K562 (cell line): Measurements from ENCODE around the gene PLCL1. TPM values are rescaled to one million over a fixed set of nuclear protein-coding genes. Genes with fewer than 3 reads are reported as not detected.
A peak's percentile ranks its signal among the peaks of the same experiment; 100 is the strongest.

ENCODE experiments used
- ATF1 ChIP-seq, 2 experiments: fragments of 450-650 bp in 1 of 2; IDR thresholded peaks; 2 replicates each; pipeline ENCODE4 v1.6.1; 2016; ENCODE audit warnings: missing compliant biosample characterization in 1 of 2, missing genetic modification characterization in 1 of 2
- DMBX1 ChIP-seq: fragments of 250-450 bp; sonication (Bioruptor Pico); IDR thresholded peaks from 2 replicates; pipeline ENCODE4 v1.8.0; 2022; ENCODE audit warnings: inconsistent platforms, mild to moderate bottlenecking, moderate library complexity, borderline replicate concordance
- KDM1A ChIP-seq, 2 experiments: fragments of 450-650 bp; IDR thresholded peaks; 2 replicates each; pipeline ENCODE4 v1.6.1; 2016; ENCODE audit warnings: mild to moderate bottlenecking in 2 of 2
- MAFF ChIP-seq: IDR thresholded peaks from 2 replicates; pipeline ENCODE4 v1.6.1; 2012; ENCODE audit warnings: low read length, improper control_type of control experiment
- NCOA4 ChIP-seq: fragments of 450-650 bp; IDR thresholded peaks from 2 replicates; pipeline ENCODE4 v1.6.1; 2018; ENCODE audit warnings: mild to moderate bottlenecking; ENCODE audit not compliant: partially characterized antibody
- RB1 ChIP-seq: fragments of 450-650 bp; IDR thresholded peaks from 2 replicates; pipeline ENCODE4 v1.6.1; 2017; ENCODE audit warnings: low read depth, mild to moderate bottlenecking
- RBM15 ChIP-seq: fragments of 200-400 bp; formaldehyde crosslinking; IDR thresholded peaks from 2 replicates; pipeline ENCODE4 v1.6.1; 2018; ENCODE audit warnings: mild to moderate bottlenecking, low read length, moderate library complexity; ENCODE audit not compliant: insufficient read depth
- RCOR1 ChIP-seq, 2 experiments: IDR thresholded peaks; 2 replicates each; pipeline ENCODE4 v1.6.1; 2012; ENCODE audit warnings: low read depth in 2 of 2, low read length in 2 of 2, borderline replicate concordance in 1 of 2, improper control_type of control experiment in 1 of 2
- SAFB2 ChIP-seq: fragments of 200-400 bp; formaldehyde crosslinking; IDR thresholded peaks from 2 replicates; pipeline ENCODE4 v1.6.1; 2018; ENCODE audit warnings: borderline replicate concordance, low read length, low read depth, moderate library complexity; ENCODE audit not compliant: severe bottlenecking
- TEAD2 ChIP-seq: fragments of 450-650 bp; IDR thresholded peaks from 2 replicates; pipeline ENCODE4 v1.6.1; 2016; ENCODE audit warnings: missing genetic modification characterization, control low read depth, missing compliant biosample characterization
- TFAP4 ChIP-seq: sonication (generic); formaldehyde crosslinking; IDR thresholded peaks from 2 replicates; pipeline ENCODE4 v1.8.0; 2022; ENCODE audit warnings: missing genetic modification reagents, mild to moderate bottlenecking, moderate library complexity, borderline replicate concordance
- ZBTB2 ChIP-seq: fragments of 450-650 bp; IDR thresholded peaks from 2 replicates; pipeline ENCODE4 v1.6.1; 2016; ENCODE audit warnings: antibody characterized with exemption
- ZBTB26 ChIP-seq: fragments of 450-650 bp; formaldehyde crosslinking; IDR thresholded peaks from 2 replicates; pipeline ENCODE4 v1.4.0; 2022; ENCODE audit warnings: missing genetic modification characterization
- ZNF316 ChIP-seq: fragments of 450-650 bp; IDR thresholded peaks from 2 replicates; pipeline ENCODE4 v1.6.1; 2016
- ZNF398 ChIP-seq: fragments of 250-450 bp; sonication (Bioruptor Pico); IDR thresholded peaks from 2 replicates; pipeline ENCODE4 v1.8.0; 2021; ENCODE audit warnings: moderate library complexity, mild to moderate bottlenecking, inconsistent platforms
- polyA plus RNA-seq, 8 experiments: library from polyadenylated mRNA; depleted of rRNA in 4 of 8; stranded (reverse) in 5 of 8; unstranded in 3 of 8; fragments of >200 nt; fragmentation: Nextera tagmentation in 2 of 8; fragmentation: Illumina TruSeq in 1 of 8; extraction: Ambion mirVana in 2 of 8; extraction: Trizol in 1 of 8; gene quantifications; 2 replicates each; pipeline versions ENCODE4 v1.2.1 to v1.2.3, GENCODE V29; 2011 to 2014; ENCODE audit warnings: inconsistent platforms in 1 of 8, missing spikeins in 1 of 8
- total RNA-seq, 7 experiments: library from RNA; depleted of rRNA in 6 of 7; stranded (reverse); fragments of >200 nt in 6 of 7; fragmentation: Illumina TruSeq in 2 of 7; extraction: Trizol in 2 of 7; gene quantifications; 2 replicates each; pipeline versions ENCODE4 v1.2.1 to v1.2.3, GENCODE V29; 2011 to 2021; ENCODE audit warnings: low replicate concordance in 1 of 7
- TF ChIP-seq, protein P1 (sequence below), 2 experiments: IDR thresholded peaks; 2 replicates each; pipeline ENCODE4 v1.6.1; 2011; ENCODE audit warnings: borderline replicate concordance in 1 of 2, control low read depth in 1 of 2, low read depth in 1 of 2, low read length in 1 of 2, mild to moderate bottlenecking in 1 of 2, mixed read lengths in 1 of 2, moderate library complexity in 1 of 2; ENCODE audit not compliant: insufficient read depth in 1 of 2, insufficient read length in 1 of 2, poor library complexity in 1 of 2, severe bottlenecking in 1 of 2; ENCODE audit errors: extremely low read depth in 1 of 2
- TF ChIP-seq, protein P2 (sequence below): fragments of 450-650 bp; IDR thresholded peaks from 2 replicates; pipeline ENCODE4 v1.6.1; 2016; ENCODE audit warnings: missing biosample characterization, missing genetic modification characterization

Gene PLCL1
- total and polyA plus RNA-seq, 9 of the 15 experiments (the other 6 are each of a cell fraction or from before 2014, with no cell fraction given) = 2.0 to 17.7 (median 8.6) TPM

DNA sequence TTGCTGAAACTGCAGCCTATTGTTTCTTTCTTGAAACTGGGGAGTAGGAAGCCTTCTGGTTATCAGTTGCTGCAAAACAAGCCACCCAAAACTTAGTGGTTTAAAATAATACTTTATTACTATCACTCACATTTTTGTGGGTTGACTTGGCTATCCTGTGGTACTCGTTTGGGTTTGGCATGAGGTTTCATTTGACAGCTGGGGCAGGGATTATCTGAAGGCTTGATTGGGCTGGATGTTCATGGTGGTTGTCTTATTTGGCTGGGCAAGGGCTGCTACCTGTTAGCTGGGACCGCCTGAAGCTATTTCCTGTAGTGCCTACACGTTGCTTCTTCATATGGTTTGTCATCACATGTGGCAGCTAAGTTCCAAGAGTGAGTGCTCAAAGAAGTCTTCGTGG, 122.3 kb downstream of the PLCL1 start (continued):
- TF ChIP-seq, protein P1, sequence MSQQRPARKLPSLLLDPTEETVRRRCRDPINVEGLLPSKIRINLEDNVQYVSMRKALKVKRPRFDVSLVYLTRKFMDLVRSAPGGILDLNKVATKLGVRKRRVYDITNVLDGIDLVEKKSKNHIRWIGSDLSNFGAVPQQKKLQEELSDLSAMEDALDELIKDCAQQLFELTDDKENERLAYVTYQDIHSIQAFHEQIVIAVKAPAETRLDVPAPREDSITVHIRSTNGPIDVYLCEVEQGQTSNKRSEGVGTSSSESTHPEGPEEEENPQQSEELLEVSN (IDR thresholded peaks at IDR 0.05; ENCODE audit: borderline replicate concordance in 1 of 2, extremely low read depth in 1 of 2, insufficient read depth in 1 of 2, insufficient read length in 1 of 2, low read depth in 1 of 2, low read length in 1 of 2, poor library complexity in 1 of 2, severe bottlenecking in 1 of 2) = no peak
- no peak for TF ChIP-seq ZBTB26 (CRISPR knock-in tag)
- TF ChIP-seq TFAP4 (CRISPR knock-in tag) = peak; percentile 65
- TF ChIP-seq, protein P2, sequence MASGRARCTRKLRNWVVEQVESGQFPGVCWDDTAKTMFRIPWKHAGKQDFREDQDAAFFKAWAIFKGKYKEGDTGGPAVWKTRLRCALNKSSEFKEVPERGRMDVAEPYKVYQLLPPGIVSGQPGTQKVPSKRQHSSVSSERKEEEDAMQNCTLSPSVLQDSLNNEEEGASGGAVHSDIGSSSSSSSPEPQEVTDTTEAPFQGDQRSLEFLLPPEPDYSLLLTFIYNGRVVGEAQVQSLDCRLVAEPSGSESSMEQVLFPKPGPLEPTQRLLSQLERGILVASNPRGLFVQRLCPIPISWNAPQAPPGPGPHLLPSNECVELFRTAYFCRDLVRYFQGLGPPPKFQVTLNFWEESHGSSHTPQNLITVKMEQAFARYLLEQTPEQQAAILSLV (tag) = no peak
- TF ChIP-seq ZNF398 (CRISPR knock-in tag) = no peak
- no peak for TF ChIP-seq NCOA4
- no peak for TF ChIP-seq RBM15
- peak; percentile 86 for TF ChIP-seq DMBX1
- no peak for TF ChIP-seq ZNF316
- no peak for TF ChIP-seq ATF1 (CRISPR knock-in tag; IDR thresholded peaks at IDR 0.05)
- TF ChIP-seq ATF1 (tag; IDR thresholded peaks at IDR 0.05) = no peak
- no peak for TF ChIP-seq MAFF
- no peak for TF ChIP-seq SAFB2
- TF ChIP-seq KDM1A (IDR thresholded peaks at IDR 0.05) = peak; percentile 40 to 45; a peak in 1 of 4 replicates
- TF ChIP-seq RCOR1 (IDR thresholded peaks at IDR 0.05; ENCODE audit: borderline replicate concordance in 1 of 2, low read depth in 2 of 2, low read length in 2 of 2) = peak in 1 of 2 experiments; percentile 49; a peak in 2 of 4 replicates
- 0 out of 2 replicates have a peak, but pooled peaks have one; percentile 11 for TF ChIP-seq TEAD2 (tag)
- no peak for TF ChIP-seq ZBTB2
- no peak for TF ChIP-seq RB1
